ENCODE measurements around the gene MRPL49.

The MRPL49 gene

DNA sequence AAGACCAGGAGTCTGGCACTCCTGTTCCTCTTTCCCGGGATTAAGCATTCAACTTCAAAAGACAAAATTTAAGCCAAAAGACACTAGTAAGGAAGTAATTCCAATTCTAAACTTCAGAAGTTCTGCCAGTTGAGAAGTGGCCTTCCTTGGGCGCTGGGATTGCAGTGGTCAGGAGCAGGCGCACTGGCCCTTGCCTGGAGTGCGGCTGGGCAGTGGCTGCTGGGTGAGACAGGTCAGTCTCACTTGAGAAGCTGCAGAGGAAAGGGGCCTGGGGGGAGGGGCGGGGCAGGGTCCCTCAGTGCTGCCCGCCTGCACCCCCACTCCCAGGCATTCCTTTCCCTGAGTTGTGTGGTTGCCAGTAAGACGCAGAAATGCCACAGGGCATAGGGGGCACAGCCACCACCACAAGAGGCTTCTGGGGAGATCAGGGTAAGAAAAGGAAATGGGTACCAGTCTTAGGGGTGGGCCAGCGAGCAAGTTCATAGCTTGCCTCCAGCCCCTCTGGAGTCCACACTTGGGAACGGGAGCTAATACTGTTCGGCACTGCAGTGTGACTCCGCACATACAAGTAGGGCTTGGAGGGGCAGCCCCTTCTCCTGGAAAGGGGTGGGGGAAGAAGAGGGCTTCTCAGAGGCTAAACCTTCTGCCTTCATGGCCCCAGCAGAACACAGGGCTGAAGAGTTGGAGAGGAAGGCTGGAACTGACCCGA, 5.5 kb downstream of the MRPL49 start:
- DNase-seq (ENCODE audit: extremely low spot score) = no peak
- TF ChIP-seq SP1 (IDR thresholded peaks at IDR 0.05) (no peak), BHLHE40 (IDR thresholded peaks at IDR 0.05; ENCODE audit: borderline replicate concordance) (no peak), CTBP1 (IDR thresholded peaks at IDR 0.05; ENCODE audit: borderline replicate concordance) (no peak), HDGF (IDR thresholded peaks at IDR 0.05; ENCODE audit: borderline replicate concordance) (no peak), FOXM1 (IDR thresholded peaks at IDR 0.05; ENCODE audit: borderline replicate concordance) (no peak), ELF4 (IDR thresholded peaks at IDR 0.05) (no peak), ARNT (IDR thresholded peaks at IDR 0.05) (no peak), NFRKB (IDR thresholded peaks at IDR 0.05) (no peak), FOXA1 (IDR thresholded peaks at IDR 0.05) (no peak)
- TF ChIP-seq, protein P1, sequence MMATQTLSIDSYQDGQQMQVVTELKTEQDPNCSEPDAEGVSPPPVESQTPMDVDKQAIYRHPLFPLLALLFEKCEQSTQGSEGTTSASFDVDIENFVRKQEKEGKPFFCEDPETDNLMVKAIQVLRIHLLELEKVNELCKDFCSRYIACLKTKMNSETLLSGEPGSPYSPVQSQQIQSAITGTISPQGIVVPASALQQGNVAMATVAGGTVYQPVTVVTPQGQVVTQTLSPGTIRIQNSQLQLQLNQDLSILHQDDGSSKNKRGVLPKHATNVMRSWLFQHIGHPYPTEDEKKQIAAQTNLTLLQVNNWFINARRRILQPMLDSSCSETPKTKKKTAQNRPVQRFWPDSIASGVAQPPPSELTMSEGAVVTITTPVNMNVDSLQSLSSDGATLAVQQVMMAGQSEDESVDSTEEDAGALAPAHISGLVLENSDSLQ (IDR thresholded peaks at IDR 0.05) = no peak
- CTCF ChIA-PET = interaction anchor here (0.6 kb wide), 1 partner anchor 80 kb away, joined by 3 read pairs; no protein-coding TSS in a partner anchor
- POLR2A ChIA-PET = interaction anchor here (0.8 to 3.7 kb wide), 3 partner anchors 8 to 54 kb away, joined by 3 to 21 read pairs (median 6); partner anchors contain the start of genes CAPN1 and ZNHIT2

DNA sequence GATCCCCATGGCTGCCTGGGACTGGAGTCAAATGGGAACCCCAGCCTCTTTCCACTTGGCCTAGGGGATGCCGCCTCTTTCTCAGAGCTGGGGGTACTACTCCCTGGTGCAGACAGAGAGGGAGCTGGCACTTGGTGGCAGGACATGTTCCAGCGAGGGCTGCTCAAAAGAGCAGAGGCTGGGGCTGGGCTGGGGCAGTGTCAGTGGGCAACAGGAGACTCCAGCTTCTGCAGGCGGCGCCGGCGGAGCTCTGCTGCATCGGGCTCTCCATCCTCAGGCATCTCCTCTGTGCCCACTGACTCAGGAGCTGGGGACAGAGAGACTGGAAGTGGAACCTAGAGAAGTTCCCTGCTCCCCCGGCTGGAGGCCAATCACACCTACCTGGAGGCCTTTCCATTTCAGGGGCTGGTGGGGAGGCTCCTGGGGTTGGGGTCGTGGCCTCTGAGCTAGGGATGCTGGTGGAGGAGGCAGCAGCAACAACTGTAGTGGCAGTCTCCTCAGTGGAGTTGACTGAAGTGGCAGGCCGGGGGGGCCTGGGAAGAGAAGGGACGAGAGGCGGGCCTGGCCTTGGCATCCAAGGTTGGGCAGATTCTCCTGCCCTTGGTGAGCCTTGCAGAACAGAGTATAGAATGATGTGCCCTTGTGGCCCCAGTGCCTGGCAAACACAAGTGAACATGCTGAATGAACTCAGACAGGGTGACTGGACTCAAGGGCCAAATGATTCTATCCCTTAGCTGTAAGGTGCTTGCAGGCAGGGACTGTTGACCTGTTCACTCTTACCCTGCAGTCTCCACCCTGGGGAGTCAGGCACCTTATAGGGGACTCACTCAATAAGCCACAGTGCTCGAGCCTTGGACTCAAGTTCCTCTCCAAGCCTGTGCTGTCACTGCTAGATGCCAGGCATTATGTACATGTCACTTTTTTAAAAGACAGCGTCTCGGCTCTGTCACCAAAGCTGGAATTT, 6.3 kb downstream of the MRPL49 start:
- TF ChIP-seq CTBP1 (IDR thresholded peaks at IDR 0.05; ENCODE audit: borderline replicate concordance) (no peak), FOXA1 (IDR thresholded peaks at IDR 0.05) (no peak), LEF1 (IDR thresholded peaks at IDR 0.05; ENCODE audit: borderline replicate concordance) (no peak), BHLHE40 (IDR thresholded peaks at IDR 0.05; ENCODE audit: borderline replicate concordance) (no peak), SP1 (IDR thresholded peaks at IDR 0.05) (no peak)
- CTCF ChIA-PET = interaction anchor here (0.6 kb wide), 1 partner anchor 79 kb away, joined by 3 read pairs; no protein-coding TSS in a partner anchor
- POLR2A ChIA-PET = interaction anchor here (0.7 to 1.5 kb wide), 6 partner anchors 9 to 134 kb away, joined by 3 to 7 read pairs (median 4); partner anchors contain the start of genes CAPN1, POLA2, TM7SF2 and ZNHIT2
- DNase-seq (ENCODE audit: extremely low spot score) = no peak

DNA sequence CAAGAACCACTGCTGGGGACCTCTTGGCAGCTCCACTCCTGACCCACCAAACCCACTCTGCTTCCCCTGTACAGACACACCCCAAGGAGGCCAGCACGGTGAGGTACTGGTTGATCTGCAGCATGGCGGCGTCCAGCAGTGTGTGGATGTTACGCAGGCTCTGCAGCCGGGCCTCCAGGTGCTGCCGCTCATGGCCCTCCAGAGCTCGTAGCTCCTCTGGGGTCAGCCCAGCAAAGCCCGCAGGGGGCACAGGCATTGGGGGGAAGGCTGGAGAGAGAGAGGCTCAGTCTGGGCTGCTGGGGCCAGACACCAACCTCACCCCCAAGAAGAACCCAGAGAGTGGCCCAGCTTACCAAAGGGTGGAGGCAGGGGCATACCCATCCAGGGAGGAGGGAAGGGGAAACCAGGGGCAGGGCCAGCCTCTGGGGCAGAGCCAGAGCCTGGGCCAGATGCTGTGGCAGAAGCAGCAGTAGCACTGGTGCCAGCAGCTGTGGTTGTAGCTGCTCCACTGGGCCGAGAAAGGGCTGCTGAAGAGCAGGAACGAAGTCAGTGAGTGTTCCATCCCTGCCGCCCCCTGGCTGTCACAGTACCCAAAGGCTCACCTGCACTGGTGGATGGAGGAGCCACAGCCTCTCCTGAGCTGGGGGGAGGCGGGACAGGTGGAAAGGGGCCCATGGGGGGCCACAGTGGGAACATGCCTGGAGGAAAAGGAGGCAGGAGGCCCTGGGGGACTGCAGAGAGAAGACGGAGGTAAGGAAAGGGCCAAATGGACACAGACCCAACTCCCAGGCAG, 7.7 kb downstream of the MRPL49 start:
- ChIA-PET CTCF (interaction anchor here (0.6 kb wide), 1 partner anchor 79 kb away, joined by 7 read pairs; no protein-coding TSS in a partner anchor), POLR2A (interaction anchor here (0.7 to 2.3 kb wide), 4 partner anchors 8 to 132 kb away, joined by 3 to 16 read pairs (median 6); partner anchors contain the start of genes FAU, MRPL49, POLA2 and TM7SF2)
- TF ChIP-seq FOXK2 (IDR thresholded peaks at IDR 0.05) (no peak), ELF4 (IDR thresholded peaks at IDR 0.05) (no peak), CTBP1 (IDR thresholded peaks at IDR 0.05; ENCODE audit: borderline replicate concordance) (no peak), LEF1 (IDR thresholded peaks at IDR 0.05; ENCODE audit: borderline replicate concordance) (no peak), HDGF (IDR thresholded peaks at IDR 0.05; ENCODE audit: borderline replicate concordance) (no peak), FOXM1 (IDR thresholded peaks at IDR 0.05; ENCODE audit: borderline replicate concordance) (no peak)

DNA sequence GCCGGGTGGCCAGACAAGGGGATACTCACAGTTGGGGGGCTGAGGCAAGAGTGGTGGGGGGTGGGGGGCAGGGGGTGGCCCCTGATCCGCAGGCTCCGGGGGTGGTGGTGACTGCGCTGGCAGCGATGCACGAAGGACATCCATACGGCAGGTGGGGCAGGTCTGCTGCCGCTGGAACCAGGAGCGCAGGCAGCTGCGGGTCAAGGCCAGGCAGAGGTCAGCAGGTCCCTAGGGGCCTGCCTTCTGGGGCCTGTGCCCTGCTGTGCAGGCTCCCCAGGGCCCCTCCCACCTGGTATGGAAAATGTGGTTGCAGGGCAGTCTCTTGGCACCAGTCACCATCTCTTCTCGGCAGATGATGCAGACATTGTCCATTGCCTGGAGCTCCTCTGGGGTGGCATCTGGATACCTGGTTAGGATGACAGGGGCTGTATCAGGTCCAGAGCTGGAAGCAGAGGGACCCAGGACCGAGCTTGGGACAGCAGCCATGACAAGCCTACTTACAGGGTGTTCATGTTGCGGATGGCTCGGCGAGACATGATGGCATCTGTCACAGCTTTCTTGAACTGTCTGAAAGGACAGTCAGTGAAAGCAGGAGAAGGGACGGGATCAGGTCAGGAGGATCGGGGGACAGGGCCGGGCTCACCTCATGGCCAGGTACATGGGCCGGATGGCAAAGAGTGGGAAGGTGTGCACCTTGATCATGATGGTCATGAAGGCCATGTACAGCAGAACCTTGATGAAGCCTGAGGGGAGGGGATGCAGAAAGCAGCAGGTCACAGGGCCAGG, 8.7 kb downstream of the MRPL49 start:
- TF ChIP-seq HDGF (IDR thresholded peaks at IDR 0.05; ENCODE audit: borderline replicate concordance) (no peak), FOXM1 (IDR thresholded peaks at IDR 0.05; ENCODE audit: borderline replicate concordance) (no peak), ELF4 (IDR thresholded peaks at IDR 0.05) (no peak), NFRKB (IDR thresholded peaks at IDR 0.05) (no peak)
- TF ChIP-seq, protein P1 (IDR thresholded peaks at IDR 0.05) = no peak
- POLR2A ChIA-PET = interaction anchor here (2.3 kb wide), 1 partner anchor 9 kb away, joined by 16 read pairs; the partner anchor contains the start of genes FAU and MRPL49
- DNase-seq (ENCODE audit: extremely low spot score) = no peak
- CTCF ChIA-PET = no interaction called here

More for the DNA sequence above, 7.7 kb downstream of the MRPL49 start:
- DNase-seq (ENCODE audit: extremely low spot score) = no peak

DNA sequence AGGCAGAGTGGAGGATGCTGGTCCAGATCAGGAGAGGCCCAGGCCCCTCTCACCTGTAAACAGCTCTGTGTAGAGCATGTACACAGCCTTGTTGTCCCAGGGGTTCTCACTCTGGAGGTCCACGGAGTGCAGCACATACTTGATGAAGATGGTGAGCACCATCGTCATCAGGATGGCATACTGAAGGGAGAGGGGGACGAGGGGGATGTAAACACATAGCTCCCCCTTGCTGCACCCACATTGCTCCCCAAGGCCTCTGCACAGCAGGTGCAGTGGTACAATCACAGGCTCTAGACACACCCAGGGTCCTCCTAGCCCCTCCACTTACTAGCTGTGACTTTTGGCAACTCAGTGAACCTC, 9.3 kb downstream of the MRPL49 start:
- DNase-seq (ENCODE audit: extremely low spot score) = no peak
- no peak for TF ChIP-seq BHLHE40 (IDR thresholded peaks at IDR 0.05; ENCODE audit: borderline replicate concordance)
- no peak for TF ChIP-seq SP1 (IDR thresholded peaks at IDR 0.05)
- TF ChIP-seq TARDBP (IDR thresholded peaks at IDR 0.05) = no peak
- no peak for TF ChIP-seq FOXK2 (IDR thresholded peaks at IDR 0.05)
- no peak for TF ChIP-seq FOXA1 (IDR thresholded peaks at IDR 0.05)
- no peak for TF ChIP-seq CTBP1 (IDR thresholded peaks at IDR 0.05; ENCODE audit: borderline replicate concordance)
- TF ChIP-seq, protein P1 (IDR thresholded peaks at IDR 0.05) = no peak
- TF ChIP-seq ELF4 (IDR thresholded peaks at IDR 0.05) = no peak
- TF ChIP-seq NFRKB (IDR thresholded peaks at IDR 0.05) = no peak
- ChIA-PET POLR2A (interaction anchor here (2.3 kb wide), 1 partner anchor 9 kb away, joined by 16 read pairs; the partner anchor contains the start of genes FAU and MRPL49), CTCF (no interaction called here)
